ENCODE data around the gene PLA2G7.

PLA2G7 gene

GRCh38 chr6:46699970-46700369 lies 35.2 kb downstream of the PLA2G7 start:
- no peak for DNase-seq (ENCODE audit: low read depth in 1 of 2, low spot score in 1 of 2)
- no peak for TF ChIP-seq JUND (IDR thresholded peaks at IDR 0.05; ENCODE audit: low read depth)
- in situ Hi-C loops (cut with HindIII; ENCODE audit: low pct_unique_long_range_greater_than_20kb, low sequenced_read_pairs): no loop called here

- in situ Hi-C loops (cut with HindIII; ENCODE audit: low pct_unique_long_range_greater_than_20kb, low sequenced_read_pairs): no loop called here
- no peak for DNase-seq (ENCODE audit: low read depth in 1 of 2, low spot score in 1 of 2)
- no peak for TF ChIP-seq JUND (IDR thresholded peaks at IDR 0.05; ENCODE audit: low read depth)
These were observed 44.2 kb downstream of the PLA2G7 start for GRCh38 chr6:46690911-46691451.

- TF ChIP-seq JUND (IDR thresholded peaks at IDR 0.05; ENCODE audit: low read depth): no peak
- in situ Hi-C loops (cut with HindIII; ENCODE audit: low pct_unique_long_range_greater_than_20kb, low sequenced_read_pairs): no loop called here
- no peak for DNase-seq (ENCODE audit: low read depth in 1 of 2, low spot score in 1 of 2)
These were observed 44.9 kb downstream of the PLA2G7 start for GRCh38 chr6:46690141-46690755.

- in situ Hi-C loops (cut with HindIII; ENCODE audit: low pct_unique_long_range_greater_than_20kb, low sequenced_read_pairs): no loop called here
- DNase-seq (ENCODE audit: low read depth in 1 of 2, low spot score in 1 of 2): no peak
- TF ChIP-seq JUND (IDR thresholded peaks at IDR 0.05; ENCODE audit: low read depth): no peak
These were observed 45.5 kb downstream of the PLA2G7 start for GRCh38 chr6:46689657-46690056.

GRCh38 chr6:46688966-46689335 lies 46.2 kb downstream of the PLA2G7 start:
- DNase-seq (ENCODE audit: low read depth in 1 of 2, low spot score in 1 of 2): no peak
- in situ Hi-C loops (cut with HindIII; ENCODE audit: low pct_unique_long_range_greater_than_20kb, low sequenced_read_pairs): no loop called here
- TF ChIP-seq JUND (IDR thresholded peaks at IDR 0.05; ENCODE audit: low read depth): no peak

- in situ Hi-C loops (cut with HindIII; ENCODE audit: low pct_unique_long_range_greater_than_20kb, low sequenced_read_pairs): no loop called here
- no peak for DNase-seq (ENCODE audit: low read depth in 1 of 2, low spot score in 1 of 2)
- TF ChIP-seq JUND (IDR thresholded peaks at IDR 0.05; ENCODE audit: low read depth): no peak
These were observed 46.8 kb downstream of the PLA2G7 start for GRCh38 chr6:46688117-46688965.

GRCh38 chr6:46687619-46688097 lies 47.5 kb downstream of the PLA2G7 start, which contains the start of gene TDRD6:
Gene TDRD6 (plus strand): TSS chr6:46687885. CDS start chr6:46688129, 244 bp downstream.
- in situ Hi-C loops (cut with HindIII; ENCODE audit: low pct_unique_long_range_greater_than_20kb, low sequenced_read_pairs): no loop called here
- DNase-seq (ENCODE audit: low read depth in 1 of 2, low spot score in 1 of 2): no peak
- TF ChIP-seq JUND (IDR thresholded peaks at IDR 0.05; ENCODE audit: low read depth): no peak

- in situ Hi-C loops (cut with HindIII; ENCODE audit: low pct_unique_long_range_greater_than_20kb, low sequenced_read_pairs): no loop called here
- no peak for TF ChIP-seq JUND (IDR thresholded peaks at IDR 0.05; ENCODE audit: low read depth)
- no peak for DNase-seq (ENCODE audit: low read depth in 1 of 2, low spot score in 1 of 2)
These were observed 50.4 kb downstream of the PLA2G7 start for GRCh38 chr6:46684771-46685170.

- in situ Hi-C loops (cut with HindIII; ENCODE audit: low pct_unique_long_range_greater_than_20kb, low sequenced_read_pairs): no loop called here
- DNase-seq (ENCODE audit: low read depth in 1 of 2, low spot score in 1 of 2): no peak
- TF ChIP-seq JUND (IDR thresholded peaks at IDR 0.05; ENCODE audit: low read depth): no peak
These were observed 57.9 kb downstream of the PLA2G7 start for GRCh38 chr6:46677314-46677654.

- TF ChIP-seq JUND (IDR thresholded peaks at IDR 0.05; ENCODE audit: low read depth): no peak
- DNase-seq (ENCODE audit: low read depth in 1 of 2, low spot score in 1 of 2): no peak
- in situ Hi-C loops (cut with HindIII; ENCODE audit: low pct_unique_long_range_greater_than_20kb, low sequenced_read_pairs): no loop called here
These were observed 58.4 kb downstream of the PLA2G7 start for GRCh38 chr6:46676604-46677313.

GRCh38 chr6:46674410-46674809 lies 60.8 kb downstream of the PLA2G7 start:
- no peak for TF ChIP-seq JUND (IDR thresholded peaks at IDR 0.05; ENCODE audit: low read depth)
- in situ Hi-C loops (cut with HindIII; ENCODE audit: low pct_unique_long_range_greater_than_20kb, low sequenced_read_pairs): no loop called here
- DNase-seq (ENCODE audit: low read depth in 1 of 2, low spot score in 1 of 2): no peak

- in situ Hi-C loops (cut with HindIII; ENCODE audit: low pct_unique_long_range_greater_than_20kb, low sequenced_read_pairs): no loop called here
- DNase-seq (ENCODE audit: low read depth in 1 of 2, low spot score in 1 of 2): no peak
- TF ChIP-seq JUND (IDR thresholded peaks at IDR 0.05; ENCODE audit: low read depth): no peak
These were observed 67.8 kb downstream of the PLA2G7 start for GRCh38 chr6:46667377-46667776.

GRCh38 chr6:46661483-46661882 lies 73.7 kb downstream of the PLA2G7 start:
- in situ Hi-C loops (cut with HindIII; ENCODE audit: low pct_unique_long_range_greater_than_20kb, low sequenced_read_pairs): no loop called here
- no peak for DNase-seq (ENCODE audit: low read depth in 1 of 2, low spot score in 1 of 2)
- no peak for TF ChIP-seq JUND (IDR thresholded peaks at IDR 0.05; ENCODE audit: low read depth)
